Right lobe of liver (tissue), 4 donors: ENCODE data around the gene LRRFIP2.

Experiments
- CTCF ChIP-seq, 4 donors: fragments of 200-600 bp in 3 of 4; fragments of 450-650 bp in 1 of 4; IDR thresholded peaks; one replicate each; pipeline versions ENCODE4 v1.5.1 to v1.8.0; 2016 to 2022; ENCODE audit warnings: antibody characterized with exemption in 4 of 4, mild to moderate bottlenecking in 2 of 4
- POLR2A ChIP-seq: fragments of 450-650 bp; IDR thresholded peaks from one replicate; pipeline ENCODE4 v1.6.1; 2017; ENCODE audit warnings: antibody characterized with exemption, mild to moderate bottlenecking
- donor health status: DM: no; HTN: no; CAD: no.
- donor health status: DM: no; HTN: no; CAD: no.
- donor health status: DM: no; HTN: yes; CAD: no.

- TF ChIP-seq POLR2A (no peak), CTCF (IDR thresholded peaks at IDR 0.05) (no peak)
Observed at GRCh38 chr3:37053337-37053736, 121.0 kb downstream of the LRRFIP2 start.
